ENCODE data around the gene PCNA. TPM values are rescaled to one million over a fixed set of nuclear protein-coding genes. Genes with fewer than 3 reads are reported as not detected.

The PCNA gene
- total and polyA plus RNA-seq, 2 donors (not counting 1 experiment from before 2014, with no cell fraction given), result 31.7 to 73.4 TPM

GRCh38 chr20:5095454-5095853 lies 24.3 kb downstream of the PCNA start:
- H3K27me3 ChIP-seq (replicated peaks in 1 of 4; ENCODE audit: control extremely low read depth in 1 of 4, control insufficient read depth in 3 of 4, insufficient read depth in 4 of 4, low read length in 3 of 4), result no peaks in the 10 kb centered on the region
- POLR2A ChIA-PET, result no interaction called here
- H3K4me2 ChIP-seq (replicated peaks; ENCODE audit: low read depth, low read length, poor library complexity, severe bottlenecking), result no peak overlapping the region
- H3K9me3 ChIP-seq (ENCODE audit: control extremely low read depth in 1 of 3, control insufficient read depth in 2 of 3, insufficient read depth in 1 of 3, low read length in 2 of 3), result no peaks in the 10 kb centered on the region
- Mint-ChIP-seq H3K27ac (no peak overlapping the region), H3K4me1 (peaks cover 13% of the 10 kb centered on the region), H3K27me3 (no peaks in the 10 kb centered on the region), H3K9me3 (ENCODE audit: insufficient read depth) (no peaks in the 10 kb centered on the region), H3K4me3 (no peak overlapping the region)
- 95% methylated on average over 3 of the region's 3 CpGs for WGBS (ENCODE audit: insufficient coverage)
- no peaks in the 10 kb centered on the region for H4K20me1 ChIP-seq (ENCODE audit: control insufficient read depth, insufficient read depth, low read length, poor library complexity, severe bottlenecking)
- ATAC-seq (ENCODE audit: low read depth), result no peak
- H3K36me3 ChIP-seq (replicated peaks in 1 of 2; ENCODE audit: control extremely low read depth in 1 of 2, control insufficient read depth in 1 of 2, extremely low read depth in 1 of 2, insufficient read depth in 2 of 2, low read length in 1 of 2), result peaks cover 0 to 21% of the 10 kb centered on the region in 2 experiments
- H3K79me2 ChIP-seq (ENCODE audit: control insufficient read depth, insufficient read depth, low read length), result no peaks in the 10 kb centered on the region
- H3K4me3 ChIP-seq (ENCODE audit: control extremely low read depth in 1 of 5, extremely low read depth in 1 of 5, insufficient read depth in 1 of 5, low read depth in 2 of 5, low read length in 4 of 5), result no peak overlapping the region
- CTCF ChIA-PET, result interaction anchor here (0.6 to 2.1 kb wide), 2 partner anchors 11 to 57 kb away, joined by 3 to 5 read pairs; no protein-coding TSS in a partner anchor
- no peak for DNase-seq
- TF ChIP-seq, protein P1, sequence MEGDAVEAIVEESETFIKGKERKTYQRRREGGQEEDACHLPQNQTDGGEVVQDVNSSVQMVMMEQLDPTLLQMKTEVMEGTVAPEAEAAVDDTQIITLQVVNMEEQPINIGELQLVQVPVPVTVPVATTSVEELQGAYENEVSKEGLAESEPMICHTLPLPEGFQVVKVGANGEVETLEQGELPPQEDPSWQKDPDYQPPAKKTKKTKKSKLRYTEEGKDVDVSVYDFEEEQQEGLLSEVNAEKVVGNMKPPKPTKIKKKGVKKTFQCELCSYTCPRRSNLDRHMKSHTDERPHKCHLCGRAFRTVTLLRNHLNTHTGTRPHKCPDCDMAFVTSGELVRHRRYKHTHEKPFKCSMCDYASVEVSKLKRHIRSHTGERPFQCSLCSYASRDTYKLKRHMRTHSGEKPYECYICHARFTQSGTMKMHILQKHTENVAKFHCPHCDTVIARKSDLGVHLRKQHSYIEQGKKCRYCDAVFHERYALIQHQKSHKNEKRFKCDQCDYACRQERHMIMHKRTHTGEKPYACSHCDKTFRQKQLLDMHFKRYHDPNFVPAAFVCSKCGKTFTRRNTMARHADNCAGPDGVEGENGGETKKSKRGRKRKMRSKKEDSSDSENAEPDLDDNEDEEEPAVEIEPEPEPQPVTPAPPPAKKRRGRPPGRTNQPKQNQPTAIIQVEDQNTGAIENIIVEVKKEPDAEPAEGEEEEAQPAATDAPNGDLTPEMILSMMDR (IDR thresholded peaks at IDR 0.05), result no peak
- no peak for TF ChIP-seq EZH2 (IDR thresholded peaks at IDR 0.05; ENCODE audit: borderline replicate concordance, insufficient read depth, low read depth, low read length, poor library complexity, severe bottlenecking)
- H3K27ac ChIP-seq (ENCODE audit: low read length in 2 of 2), result no peak overlapping the region
- peaks cover 12 to 21% of the 10 kb centered on the region in 2 donors for H3K4me1 ChIP-seq (ENCODE audit: control insufficient read depth in 2 of 2, insufficient read depth in 2 of 2, low read length in 2 of 2)
- no peak overlapping the region for H3K9ac ChIP-seq (ENCODE audit: low read length)
- no peak overlapping the region for H2AFZ ChIP-seq (ENCODE audit: insufficient read depth, low read depth, low read length, poor library complexity, severe bottlenecking)
- intact Hi-C loops (cut with micrococcal nuclease), result no loop called here

DNA sequence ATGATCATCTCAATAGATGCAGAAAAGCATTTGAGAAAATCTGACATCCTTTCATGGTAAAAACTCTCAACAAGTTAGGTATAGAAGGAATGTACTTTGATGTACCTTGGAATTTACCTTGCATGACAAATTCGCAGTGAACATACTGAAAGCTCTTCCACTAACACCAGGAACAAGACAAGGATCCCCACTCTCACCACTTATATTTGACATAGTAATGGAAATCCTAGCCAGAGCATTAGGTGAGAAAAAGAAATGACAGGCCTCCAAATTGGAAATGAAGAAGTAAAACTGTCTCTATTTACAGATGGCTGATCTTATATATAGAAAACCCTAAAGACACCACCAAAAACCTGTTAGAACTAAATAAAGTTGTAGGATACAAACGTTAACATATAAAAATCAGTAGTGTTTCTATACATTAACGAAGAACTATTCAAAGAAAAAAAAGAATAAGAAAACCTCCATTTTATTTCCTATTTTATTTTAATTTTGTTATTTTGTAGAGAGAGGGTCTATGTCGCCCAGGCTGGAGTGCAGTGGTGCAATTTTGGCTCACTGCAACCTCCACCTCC lies 26.9 kb downstream of the PCNA start:
- H3K27ac Mint-ChIP-seq, result peak overlapping the region; percentile 7
- peak; percentile 35 for DNase-seq

More for the DNA sequence above, 26.9 kb downstream of the PCNA start:
- H3K9me3 ChIP-seq (ENCODE audit: control extremely low read depth in 1 of 3, control insufficient read depth in 2 of 3, insufficient read depth in 1 of 3, low read length in 2 of 3), result no peaks in the 10 kb centered on the region
- H3K27me3 Mint-ChIP-seq, result no peaks in the 10 kb centered on the region
- H3K36me3 ChIP-seq (replicated peaks in 1 of 2; ENCODE audit: control extremely low read depth in 1 of 2, control insufficient read depth in 1 of 2, extremely low read depth in 1 of 2, insufficient read depth in 2 of 2, low read length in 1 of 2), result peaks cover 0 to 4% of the 10 kb centered on the region in 2 experiments
- ATAC-seq (ENCODE audit: low read depth), result no peak
- POLR2A ChIA-PET, result interaction anchor here (1.9 kb wide), 1 partner anchor 115 kb away, joined by 8 read pairs; no protein-coding TSS in a partner anchor
- no CpG with 5 or more reads among the region's 4 CpGs for WGBS (ENCODE audit: insufficient coverage)
- peak overlapping the region; percentile 17 to 24 for H3K27ac ChIP-seq (ENCODE audit: low read length in 2 of 2)
- no peaks in the 10 kb centered on the region for H3K79me2 ChIP-seq (ENCODE audit: control insufficient read depth, insufficient read depth, low read length)
- intact Hi-C loops (cut with micrococcal nuclease), result no loop called here
- no peaks in the 10 kb centered on the region for H4K20me1 ChIP-seq (ENCODE audit: control insufficient read depth, insufficient read depth, low read length, poor library complexity, severe bottlenecking)
- no peak overlapping the region for H2AFZ ChIP-seq (ENCODE audit: insufficient read depth, low read depth, low read length, poor library complexity, severe bottlenecking)
- no peak overlapping the region for H3K9ac ChIP-seq (ENCODE audit: low read length)
- H3K4me2 ChIP-seq (replicated peaks; ENCODE audit: low read depth, low read length, poor library complexity, severe bottlenecking), result peak overlapping the region; percentile 26
- no peak overlapping the region for H3K4me3 ChIP-seq (ENCODE audit: control extremely low read depth in 1 of 5, extremely low read depth in 1 of 5, insufficient read depth in 1 of 5, low read depth in 2 of 5, low read length in 4 of 5)
- H3K9me3 Mint-ChIP-seq (ENCODE audit: insufficient read depth), result no peaks in the 10 kb centered on the region
- H3K4me1 Mint-ChIP-seq, result peaks cover 24% of the 10 kb centered on the region
- TF ChIP-seq EZH2 (IDR thresholded peaks at IDR 0.05; ENCODE audit: borderline replicate concordance, insufficient read depth, low read depth, low read length, poor library complexity, severe bottlenecking), result no peak
- TF ChIP-seq, protein P1 (IDR thresholded peaks at IDR 0.05), result no peak
- H3K4me3 Mint-ChIP-seq, result no peak overlapping the region
- no peaks in the 10 kb centered on the region for H3K27me3 ChIP-seq (replicated peaks in 1 of 4; ENCODE audit: control extremely low read depth in 1 of 4, control insufficient read depth in 3 of 4, insufficient read depth in 4 of 4, low read length in 3 of 4)
- peaks cover 23 to 35% of the 10 kb centered on the region in 2 donors for H3K4me1 ChIP-seq (ENCODE audit: control insufficient read depth in 2 of 2, insufficient read depth in 2 of 2, low read length in 2 of 2)
- CTCF ChIA-PET, result interaction anchor here (1.3 to 2.3 kb wide), 4 partner anchors 8 to 334 kb away, joined by 4 to 10 read pairs (median 6); no protein-coding TSS in a partner anchor

Data from B cell (primary cell).